ENCODE measurements around the gene MGLL. TPM values are rescaled to one million over a fixed set of nuclear protein-coding genes. Genes with fewer than 3 reads are reported as not detected.

Gene MGLL
- total RNA-seq, 1 experiment from 2014 or later = 2.1 TPM

DNA sequence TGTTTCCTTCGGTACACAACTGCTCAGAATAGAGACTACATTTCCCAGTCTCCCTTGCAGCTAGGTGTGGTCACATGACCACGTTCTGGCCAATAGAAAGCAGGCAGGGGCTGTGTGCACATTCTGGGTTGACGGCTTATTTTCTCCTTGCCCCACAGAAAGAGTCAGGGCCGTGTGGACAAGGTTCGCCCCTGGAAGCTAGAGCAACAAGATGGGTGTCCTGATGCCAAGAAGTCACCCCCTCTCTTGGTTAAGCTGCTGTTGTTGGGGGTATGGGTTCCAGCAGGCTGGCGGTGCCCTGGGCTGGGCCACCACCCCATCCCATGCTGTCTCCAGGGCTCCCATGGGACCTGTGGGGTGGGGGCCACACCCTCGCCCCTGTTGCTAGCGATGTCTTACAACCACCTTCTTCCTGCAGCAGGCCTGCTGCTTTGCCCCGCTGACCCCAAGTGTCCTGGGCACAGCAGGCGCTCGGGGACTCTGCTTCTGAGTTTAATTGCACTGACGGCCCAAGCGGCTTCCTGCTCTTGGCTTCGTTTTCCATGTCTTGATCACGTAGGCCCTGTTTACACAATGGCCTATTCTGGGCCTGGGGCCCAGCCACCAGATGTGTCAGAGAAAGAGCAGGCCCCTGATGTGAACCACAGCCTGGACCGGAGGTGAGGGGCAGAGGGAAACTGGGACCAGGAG lies 124.6 kb downstream of the MGLL start:
- ChIA-PET POLR2A (no interaction called here), CTCF (no interaction called here)
- DNase-seq (ENCODE audit: low read depth, low spot score) (no peak), ATAC-seq (peak; percentile 80)
- in situ Hi-C loops (cut with HindIII; ENCODE audit: low pct_unique_long_range_greater_than_20kb, low sequenced_read_pairs) = no loop called here
- Histone ChIP-seq H3K9me3 (ENCODE audit: control insufficient read depth, insufficient read depth, low read depth, low read length) (no peaks in the 10 kb centered on the region), H3K36me3 (ENCODE audit: control insufficient read depth, insufficient read depth, low read length) (no peaks in the 10 kb centered on the region), H3K27me3 (ENCODE audit: control insufficient read depth, insufficient read depth, low read length) (no peaks in the 10 kb centered on the region), H3K27ac (ENCODE audit: low read length) (no peak overlapping the region), H3K4me3 (ENCODE audit: low read depth in 2 of 2, low read length in 2 of 2) (no peak overlapping the region), H3K4me1 (ENCODE audit: control insufficient read depth, insufficient read depth, low read length) (no peaks in the 10 kb centered on the region)
- no TSS peak for BruUV-seq (replicated peaks)
- no peak for TF ChIP-seq SIN3A (IDR thresholded peaks at IDR 0.05; ENCODE audit: borderline replicate concordance, insufficient read depth, low read depth, low read length)
- TF ChIP-seq, protein P1, sequence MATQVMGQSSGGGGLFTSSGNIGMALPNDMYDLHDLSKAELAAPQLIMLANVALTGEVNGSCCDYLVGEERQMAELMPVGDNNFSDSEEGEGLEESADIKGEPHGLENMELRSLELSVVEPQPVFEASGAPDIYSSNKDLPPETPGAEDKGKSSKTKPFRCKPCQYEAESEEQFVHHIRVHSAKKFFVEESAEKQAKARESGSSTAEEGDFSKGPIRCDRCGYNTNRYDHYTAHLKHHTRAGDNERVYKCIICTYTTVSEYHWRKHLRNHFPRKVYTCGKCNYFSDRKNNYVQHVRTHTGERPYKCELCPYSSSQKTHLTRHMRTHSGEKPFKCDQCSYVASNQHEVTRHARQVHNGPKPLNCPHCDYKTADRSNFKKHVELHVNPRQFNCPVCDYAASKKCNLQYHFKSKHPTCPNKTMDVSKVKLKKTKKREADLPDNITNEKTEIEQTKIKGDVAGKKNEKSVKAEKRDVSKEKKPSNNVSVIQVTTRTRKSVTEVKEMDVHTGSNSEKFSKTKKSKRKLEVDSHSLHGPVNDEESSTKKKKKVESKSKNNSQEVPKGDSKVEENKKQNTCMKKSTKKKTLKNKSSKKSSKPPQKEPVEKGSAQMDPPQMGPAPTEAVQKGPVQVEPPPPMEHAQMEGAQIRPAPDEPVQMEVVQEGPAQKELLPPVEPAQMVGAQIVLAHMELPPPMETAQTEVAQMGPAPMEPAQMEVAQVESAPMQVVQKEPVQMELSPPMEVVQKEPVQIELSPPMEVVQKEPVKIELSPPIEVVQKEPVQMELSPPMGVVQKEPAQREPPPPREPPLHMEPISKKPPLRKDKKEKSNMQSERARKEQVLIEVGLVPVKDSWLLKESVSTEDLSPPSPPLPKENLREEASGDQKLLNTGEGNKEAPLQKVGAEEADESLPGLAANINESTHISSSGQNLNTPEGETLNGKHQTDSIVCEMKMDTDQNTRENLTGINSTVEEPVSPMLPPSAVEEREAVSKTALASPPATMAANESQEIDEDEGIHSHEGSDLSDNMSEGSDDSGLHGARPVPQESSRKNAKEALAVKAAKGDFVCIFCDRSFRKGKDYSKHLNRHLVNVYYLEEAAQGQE (IDR thresholded peaks at IDR 0.05; ENCODE audit: insufficient read depth in 1 of 2, low read depth in 2 of 2, low read length in 1 of 2) = no peak
- no peak for TF ChIP-seq POLR2AphosphoS5 (IDR thresholded peaks at IDR 0.05; ENCODE audit: low read depth, low read length)
- TF ChIP-seq, protein P2, sequence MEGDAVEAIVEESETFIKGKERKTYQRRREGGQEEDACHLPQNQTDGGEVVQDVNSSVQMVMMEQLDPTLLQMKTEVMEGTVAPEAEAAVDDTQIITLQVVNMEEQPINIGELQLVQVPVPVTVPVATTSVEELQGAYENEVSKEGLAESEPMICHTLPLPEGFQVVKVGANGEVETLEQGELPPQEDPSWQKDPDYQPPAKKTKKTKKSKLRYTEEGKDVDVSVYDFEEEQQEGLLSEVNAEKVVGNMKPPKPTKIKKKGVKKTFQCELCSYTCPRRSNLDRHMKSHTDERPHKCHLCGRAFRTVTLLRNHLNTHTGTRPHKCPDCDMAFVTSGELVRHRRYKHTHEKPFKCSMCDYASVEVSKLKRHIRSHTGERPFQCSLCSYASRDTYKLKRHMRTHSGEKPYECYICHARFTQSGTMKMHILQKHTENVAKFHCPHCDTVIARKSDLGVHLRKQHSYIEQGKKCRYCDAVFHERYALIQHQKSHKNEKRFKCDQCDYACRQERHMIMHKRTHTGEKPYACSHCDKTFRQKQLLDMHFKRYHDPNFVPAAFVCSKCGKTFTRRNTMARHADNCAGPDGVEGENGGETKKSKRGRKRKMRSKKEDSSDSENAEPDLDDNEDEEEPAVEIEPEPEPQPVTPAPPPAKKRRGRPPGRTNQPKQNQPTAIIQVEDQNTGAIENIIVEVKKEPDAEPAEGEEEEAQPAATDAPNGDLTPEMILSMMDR (IDR thresholded peaks at IDR 0.05) = no peak
- no peak for TF ChIP-seq TCF7L2 (IDR thresholded peaks at IDR 0.05; ENCODE audit: low read depth, low read length)
- intact Hi-C loops (cut with micrococcal nuclease; ENCODE audit: unreplicated experiment) = loop anchor here (10.0 kb wide), 1 partner anchor 127 kb away; the partner anchor contains the start of gene MGLL

DNA sequence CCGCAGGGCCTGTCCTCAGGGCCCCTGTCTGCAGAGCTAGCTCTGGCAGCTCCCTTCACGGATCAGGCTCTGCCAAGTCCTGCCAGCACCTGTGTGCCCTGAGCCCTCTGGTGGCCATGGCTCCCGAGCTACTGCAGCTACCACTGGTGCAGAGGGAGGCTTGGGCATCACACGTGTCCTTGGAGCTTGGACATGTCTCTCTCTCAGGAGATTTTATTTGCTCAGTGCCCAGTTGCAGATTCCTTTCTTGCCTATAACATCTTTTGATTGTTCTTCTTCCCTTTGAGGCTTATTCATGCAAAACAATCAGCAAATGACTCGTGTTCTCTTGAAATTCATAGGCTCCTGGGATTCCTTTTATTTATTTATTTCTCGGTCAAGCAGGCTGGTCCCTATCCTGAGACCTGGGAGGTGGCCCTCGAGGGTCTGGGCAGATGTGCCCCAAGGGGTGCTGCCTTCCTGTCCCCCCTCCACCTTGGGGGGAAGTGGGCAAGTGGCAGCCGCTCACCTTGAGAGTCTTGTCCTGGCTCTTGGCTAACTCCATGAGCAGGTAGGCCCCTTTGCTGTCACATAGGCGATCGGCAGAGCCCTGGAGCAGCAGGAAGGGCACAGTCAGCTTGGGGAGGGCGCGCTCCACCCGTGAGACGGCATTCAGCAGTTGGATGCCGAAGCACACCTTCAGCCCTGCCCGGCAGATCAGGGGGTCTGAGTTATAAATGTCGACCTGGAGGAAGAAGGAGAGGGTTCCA lies 127.7 kb downstream of the MGLL start:
- Histone ChIP-seq H3K4me3 (ENCODE audit: low read depth in 2 of 2, low read length in 2 of 2) (no peak overlapping the region), H3K27me3 (ENCODE audit: control insufficient read depth, insufficient read depth, low read length) (no peaks in the 10 kb centered on the region), H3K4me1 (ENCODE audit: control insufficient read depth, insufficient read depth, low read length) (no peaks in the 10 kb centered on the region), H3K9me3 (ENCODE audit: control insufficient read depth, insufficient read depth, low read depth, low read length) (no peaks in the 10 kb centered on the region), H3K36me3 (ENCODE audit: control insufficient read depth, insufficient read depth, low read length) (no peaks in the 10 kb centered on the region), H3K27ac (ENCODE audit: low read length) (no peak overlapping the region)
- intact Hi-C loops (cut with micrococcal nuclease; ENCODE audit: unreplicated experiment) (loop anchor here (2.0 to 10.0 kb wide), 2 partner anchors 42 to 130 kb away; partner anchors contain the start of gene MGLL), in situ Hi-C loops (cut with HindIII; ENCODE audit: low pct_unique_long_range_greater_than_20kb, low sequenced_read_pairs) (no loop called here)
- ChIA-PET POLR2A (no interaction called here), CTCF (interaction anchor here (0.6 to 1.6 kb wide), 9 partner anchors 11 to 866 kb away, joined by 3 to 13 read pairs (median 5); no protein-coding TSS in a partner anchor)
- no peak for DNase-seq (ENCODE audit: low read depth, low spot score)
- peak; percentile 91 for ATAC-seq
- TF ChIP-seq, protein P2 (IDR thresholded peaks at IDR 0.05) = peak; percentile 84
- TF ChIP-seq, protein P1 (IDR thresholded peaks at IDR 0.05; ENCODE audit: insufficient read depth in 1 of 2, low read depth in 2 of 2, low read length in 1 of 2) = no peak
- no TSS peak for BruUV-seq (replicated peaks)
